GM23338 (cell line): ENCODE results near the gene KIAA1328. TPM values are rescaled to one million over a fixed set of nuclear protein-coding genes. Genes with fewer than 3 reads are reported as not detected.

ENCODE experiments used
- ATAC-seq: fragments of 200-7000 bp; cut with Tn5 transposase; 3 replicates; pipeline ENCODE4 v1.9.1; 2020
- DNase-seq: peaks from one replicate; pipeline ENCODE4 v3.0.0-alpha.2; 2015; ENCODE audit warnings: low spot score
- H2AFZ ChIP-seq: fragments of 200-600 bp; sonication (generic); 2 replicates; pipeline ENCODE4 v1.8.0; 2016; ENCODE audit warnings: antibody characterized with exemption, mild to moderate bottlenecking, moderate library complexity
- H3F3A ChIP-seq: fragments of 200-600 bp; sonication (generic); replicated peaks from 2 replicates; pipeline ENCODE4 v1.8.0; 2017; ENCODE audit warnings: antibody characterized with exemption, mixed run types, low read depth
- H3K27ac ChIP-seq: fragments of 200-600 bp; sonication (generic); 2 replicates; pipeline ENCODE4 v1.6.1; 2016; ENCODE audit warnings: low read depth
- H3K27me3 ChIP-seq: fragments of 200-600 bp; sonication (generic); 2 replicates; pipeline ENCODE4 v1.8.0; 2016; ENCODE audit warnings: mild to moderate bottlenecking, mixed run types, moderate library complexity; ENCODE audit not compliant: insufficient read depth
- H3K36me3 ChIP-seq: fragments of 200-600 bp; sonication (generic); 2 replicates; pipeline ENCODE4 v1.8.0; 2016; ENCODE audit warnings: mild to moderate bottlenecking; ENCODE audit not compliant: insufficient read depth
- H3K4me1 ChIP-seq: fragments of 200-600 bp; sonication (generic); 2 replicates; pipeline ENCODE4 v1.8.0; 2016; ENCODE audit warnings: mild to moderate bottlenecking, moderate library complexity; ENCODE audit not compliant: insufficient read depth
- H3K4me2 ChIP-seq: fragments of 200-600 bp; sonication (generic); 2 replicates; pipeline ENCODE4 v1.7.1; 2017; ENCODE audit warnings: mixed run types
- H3K4me3 ChIP-seq: fragments of 200-600 bp; sonication (generic); 2 replicates; pipeline ENCODE4 v1.6.1; 2016; ENCODE audit warnings: mixed run types
- H3K79me2 ChIP-seq: fragments of 200-600 bp; sonication (generic); replicated peaks from 2 replicates; pipeline ENCODE4 v1.8.0; 2017; ENCODE audit warnings: mild to moderate bottlenecking; ENCODE audit not compliant: insufficient read depth
- H3K9me2 ChIP-seq: fragments of 200-600 bp; sonication (generic); 2 replicates; pipeline ENCODE4 v1.8.0; 2017; ENCODE audit not compliant: insufficient read depth
- H4K20me1 ChIP-seq: fragments of 200-600 bp; sonication (generic); replicated peaks from 2 replicates; pipeline ENCODE4 v1.8.0; 2017; ENCODE audit warnings: mild to moderate bottlenecking; ENCODE audit not compliant: insufficient read depth
- H3K27ac Mint-ChIP-seq: 2 replicates; pipeline ENCODE4 v1.8.0; 2020; ENCODE audit warnings: inconsistent platforms, mild to moderate bottlenecking, moderate library complexity, mixed read lengths
- H3K27me3 Mint-ChIP-seq: 3 replicates; pipeline ENCODE4 v1.8.0; 2022; ENCODE audit warnings: low read depth, mild to moderate bottlenecking, moderate library complexity, mixed read lengths, inconsistent platforms; ENCODE audit not compliant: insufficient read depth, poor library complexity
- H3K36me3 Mint-ChIP-seq: 3 replicates; pipeline ENCODE4 v1.8.0; 2021; ENCODE audit warnings: low read depth, mild to moderate bottlenecking, inconsistent platforms, moderate library complexity, mixed read lengths
- H3K4me1 Mint-ChIP-seq: 3 replicates; pipeline ENCODE4 v1.8.0; 2020; ENCODE audit warnings: mild to moderate bottlenecking, inconsistent platforms, mixed read lengths
- H3K4me3 Mint-ChIP-seq: 3 replicates; pipeline ENCODE4 v1.8.0; 2021; ENCODE audit warnings: moderate library complexity, mild to moderate bottlenecking, inconsistent platforms, mixed read lengths
- H3K9me3 Mint-ChIP-seq: 3 replicates; pipeline ENCODE4 v1.8.0; 2020; ENCODE audit warnings: moderate library complexity, mild to moderate bottlenecking, inconsistent platforms, mixed read lengths
- CREB1 ChIP-seq: fragments of 250-450 bp; sonication (Bioruptor Pico); IDR thresholded peaks from 2 replicates; pipeline ENCODE4 v1.5.0; 2020; ENCODE audit warnings: low read depth, mild to moderate bottlenecking, moderate library complexity
- EZH2phosphoT487 ChIP-seq: fragments of 200-600 bp; sonication (generic); IDR thresholded peaks from one replicate; pipeline ENCODE4 v1.8.1; 2018; ENCODE audit warnings: antibody characterized with exemption; ENCODE audit not compliant: unreplicated experiment
- POLR2AphosphoS5 ChIP-seq: IDR thresholded peaks from 2 replicates; pipeline ENCODE4 v1.6.1; 2016; ENCODE audit warnings: antibody characterized with exemption, low read depth
- ZNF114 ChIP-seq: fragments of 250-450 bp; sonication (Bioruptor Pico); IDR thresholded peaks from 2 replicates; pipeline ENCODE4 v1.5.0; 2020; ENCODE audit warnings: mild to moderate bottlenecking, moderate library complexity
- polyA plus RNA-seq: library from polyadenylated mRNA; unstranded; fragments of >200 nt; fragmentation: Nextera tagmentation; extraction: Ambion mirVana; gene quantifications from 2 replicates; pipeline ENCODE4 v1.2.1, GENCODE V29; 2016
- total RNA-seq: library from RNA; depleted of rRNA; stranded (reverse); fragments of >200 nt; shearing (Covaris generic); gene quantifications from 2 replicates; pipeline ENCODE4 v1.2.3, GENCODE V29; 2014
- TF ChIP-seq, protein P1 (sequence below): IDR thresholded peaks from 2 replicates; pipeline ENCODE4 v1.6.1; 2016; ENCODE audit warnings: antibody characterized with exemption
- TF ChIP-seq, protein P2 (sequence below): IDR thresholded peaks from one replicate; pipeline ENCODE4 v1.6.1; 2018; ENCODE audit warnings: antibody characterized with exemption; ENCODE audit not compliant: unreplicated experiment
- TF ChIP-seq, protein P3 (sequence below): fragments of 250-450 bp; sonication (Bioruptor Pico); IDR thresholded peaks from 2 replicates; pipeline ENCODE4 v1.5.0; 2020; ENCODE audit warnings: mild to moderate bottlenecking, moderate library complexity

Gene KIAA1328
- total and polyA plus RNA-seq, 2 experiments from 2014 or later, result 5.2 to 8.4 TPM

DNA sequence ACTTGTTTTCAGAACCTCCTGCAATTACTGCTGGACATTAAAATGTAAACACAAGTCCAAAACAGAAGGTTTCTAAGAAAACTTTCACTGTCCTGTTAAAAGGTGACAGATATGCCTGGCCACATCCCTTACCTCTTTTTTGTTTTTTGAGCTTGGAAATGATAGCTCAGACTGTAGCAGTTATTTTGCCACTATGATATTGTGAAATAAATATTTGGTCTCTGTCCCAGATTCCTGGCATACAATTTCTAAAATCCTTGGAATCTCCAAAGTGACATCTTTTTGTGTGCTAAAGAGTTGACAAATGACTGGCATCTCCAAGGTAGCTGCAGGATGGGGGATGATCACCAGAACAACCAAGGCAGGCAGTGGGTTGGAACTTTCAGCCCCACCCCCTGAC lies 17.0 kb upstream of the KIAA1328 start:
- H3F3A ChIP-seq, result no peaks in the 10 kb centered on the region
- no peak overlapping the region for H2AFZ ChIP-seq
- H3K4me2 ChIP-seq, result no peak overlapping the region
- no peaks in the 10 kb centered on the region; the same call in 2 of the 3 replicates for H3K4me1 Mint-ChIP-seq
- no peak for TF ChIP-seq POLR2AphosphoS5
- no peak for TF ChIP-seq CREB1 (CRISPR knock-in tag)
- TF ChIP-seq, protein P1, sequence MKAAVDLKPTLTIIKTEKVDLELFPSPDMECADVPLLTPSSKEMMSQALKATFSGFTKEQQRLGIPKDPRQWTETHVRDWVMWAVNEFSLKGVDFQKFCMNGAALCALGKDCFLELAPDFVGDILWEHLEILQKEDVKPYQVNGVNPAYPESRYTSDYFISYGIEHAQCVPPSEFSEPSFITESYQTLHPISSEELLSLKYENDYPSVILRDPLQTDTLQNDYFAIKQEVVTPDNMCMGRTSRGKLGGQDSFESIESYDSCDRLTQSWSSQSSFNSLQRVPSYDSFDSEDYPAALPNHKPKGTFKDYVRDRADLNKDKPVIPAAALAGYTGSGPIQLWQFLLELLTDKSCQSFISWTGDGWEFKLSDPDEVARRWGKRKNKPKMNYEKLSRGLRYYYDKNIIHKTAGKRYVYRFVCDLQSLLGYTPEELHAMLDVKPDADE, result no peak
- TF ChIP-seq EZH2phosphoT487, result no peak
- TF ChIP-seq, protein P2, sequence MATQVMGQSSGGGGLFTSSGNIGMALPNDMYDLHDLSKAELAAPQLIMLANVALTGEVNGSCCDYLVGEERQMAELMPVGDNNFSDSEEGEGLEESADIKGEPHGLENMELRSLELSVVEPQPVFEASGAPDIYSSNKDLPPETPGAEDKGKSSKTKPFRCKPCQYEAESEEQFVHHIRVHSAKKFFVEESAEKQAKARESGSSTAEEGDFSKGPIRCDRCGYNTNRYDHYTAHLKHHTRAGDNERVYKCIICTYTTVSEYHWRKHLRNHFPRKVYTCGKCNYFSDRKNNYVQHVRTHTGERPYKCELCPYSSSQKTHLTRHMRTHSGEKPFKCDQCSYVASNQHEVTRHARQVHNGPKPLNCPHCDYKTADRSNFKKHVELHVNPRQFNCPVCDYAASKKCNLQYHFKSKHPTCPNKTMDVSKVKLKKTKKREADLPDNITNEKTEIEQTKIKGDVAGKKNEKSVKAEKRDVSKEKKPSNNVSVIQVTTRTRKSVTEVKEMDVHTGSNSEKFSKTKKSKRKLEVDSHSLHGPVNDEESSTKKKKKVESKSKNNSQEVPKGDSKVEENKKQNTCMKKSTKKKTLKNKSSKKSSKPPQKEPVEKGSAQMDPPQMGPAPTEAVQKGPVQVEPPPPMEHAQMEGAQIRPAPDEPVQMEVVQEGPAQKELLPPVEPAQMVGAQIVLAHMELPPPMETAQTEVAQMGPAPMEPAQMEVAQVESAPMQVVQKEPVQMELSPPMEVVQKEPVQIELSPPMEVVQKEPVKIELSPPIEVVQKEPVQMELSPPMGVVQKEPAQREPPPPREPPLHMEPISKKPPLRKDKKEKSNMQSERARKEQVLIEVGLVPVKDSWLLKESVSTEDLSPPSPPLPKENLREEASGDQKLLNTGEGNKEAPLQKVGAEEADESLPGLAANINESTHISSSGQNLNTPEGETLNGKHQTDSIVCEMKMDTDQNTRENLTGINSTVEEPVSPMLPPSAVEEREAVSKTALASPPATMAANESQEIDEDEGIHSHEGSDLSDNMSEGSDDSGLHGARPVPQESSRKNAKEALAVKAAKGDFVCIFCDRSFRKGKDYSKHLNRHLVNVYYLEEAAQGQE, result no peak
- TF ChIP-seq, protein P3, sequence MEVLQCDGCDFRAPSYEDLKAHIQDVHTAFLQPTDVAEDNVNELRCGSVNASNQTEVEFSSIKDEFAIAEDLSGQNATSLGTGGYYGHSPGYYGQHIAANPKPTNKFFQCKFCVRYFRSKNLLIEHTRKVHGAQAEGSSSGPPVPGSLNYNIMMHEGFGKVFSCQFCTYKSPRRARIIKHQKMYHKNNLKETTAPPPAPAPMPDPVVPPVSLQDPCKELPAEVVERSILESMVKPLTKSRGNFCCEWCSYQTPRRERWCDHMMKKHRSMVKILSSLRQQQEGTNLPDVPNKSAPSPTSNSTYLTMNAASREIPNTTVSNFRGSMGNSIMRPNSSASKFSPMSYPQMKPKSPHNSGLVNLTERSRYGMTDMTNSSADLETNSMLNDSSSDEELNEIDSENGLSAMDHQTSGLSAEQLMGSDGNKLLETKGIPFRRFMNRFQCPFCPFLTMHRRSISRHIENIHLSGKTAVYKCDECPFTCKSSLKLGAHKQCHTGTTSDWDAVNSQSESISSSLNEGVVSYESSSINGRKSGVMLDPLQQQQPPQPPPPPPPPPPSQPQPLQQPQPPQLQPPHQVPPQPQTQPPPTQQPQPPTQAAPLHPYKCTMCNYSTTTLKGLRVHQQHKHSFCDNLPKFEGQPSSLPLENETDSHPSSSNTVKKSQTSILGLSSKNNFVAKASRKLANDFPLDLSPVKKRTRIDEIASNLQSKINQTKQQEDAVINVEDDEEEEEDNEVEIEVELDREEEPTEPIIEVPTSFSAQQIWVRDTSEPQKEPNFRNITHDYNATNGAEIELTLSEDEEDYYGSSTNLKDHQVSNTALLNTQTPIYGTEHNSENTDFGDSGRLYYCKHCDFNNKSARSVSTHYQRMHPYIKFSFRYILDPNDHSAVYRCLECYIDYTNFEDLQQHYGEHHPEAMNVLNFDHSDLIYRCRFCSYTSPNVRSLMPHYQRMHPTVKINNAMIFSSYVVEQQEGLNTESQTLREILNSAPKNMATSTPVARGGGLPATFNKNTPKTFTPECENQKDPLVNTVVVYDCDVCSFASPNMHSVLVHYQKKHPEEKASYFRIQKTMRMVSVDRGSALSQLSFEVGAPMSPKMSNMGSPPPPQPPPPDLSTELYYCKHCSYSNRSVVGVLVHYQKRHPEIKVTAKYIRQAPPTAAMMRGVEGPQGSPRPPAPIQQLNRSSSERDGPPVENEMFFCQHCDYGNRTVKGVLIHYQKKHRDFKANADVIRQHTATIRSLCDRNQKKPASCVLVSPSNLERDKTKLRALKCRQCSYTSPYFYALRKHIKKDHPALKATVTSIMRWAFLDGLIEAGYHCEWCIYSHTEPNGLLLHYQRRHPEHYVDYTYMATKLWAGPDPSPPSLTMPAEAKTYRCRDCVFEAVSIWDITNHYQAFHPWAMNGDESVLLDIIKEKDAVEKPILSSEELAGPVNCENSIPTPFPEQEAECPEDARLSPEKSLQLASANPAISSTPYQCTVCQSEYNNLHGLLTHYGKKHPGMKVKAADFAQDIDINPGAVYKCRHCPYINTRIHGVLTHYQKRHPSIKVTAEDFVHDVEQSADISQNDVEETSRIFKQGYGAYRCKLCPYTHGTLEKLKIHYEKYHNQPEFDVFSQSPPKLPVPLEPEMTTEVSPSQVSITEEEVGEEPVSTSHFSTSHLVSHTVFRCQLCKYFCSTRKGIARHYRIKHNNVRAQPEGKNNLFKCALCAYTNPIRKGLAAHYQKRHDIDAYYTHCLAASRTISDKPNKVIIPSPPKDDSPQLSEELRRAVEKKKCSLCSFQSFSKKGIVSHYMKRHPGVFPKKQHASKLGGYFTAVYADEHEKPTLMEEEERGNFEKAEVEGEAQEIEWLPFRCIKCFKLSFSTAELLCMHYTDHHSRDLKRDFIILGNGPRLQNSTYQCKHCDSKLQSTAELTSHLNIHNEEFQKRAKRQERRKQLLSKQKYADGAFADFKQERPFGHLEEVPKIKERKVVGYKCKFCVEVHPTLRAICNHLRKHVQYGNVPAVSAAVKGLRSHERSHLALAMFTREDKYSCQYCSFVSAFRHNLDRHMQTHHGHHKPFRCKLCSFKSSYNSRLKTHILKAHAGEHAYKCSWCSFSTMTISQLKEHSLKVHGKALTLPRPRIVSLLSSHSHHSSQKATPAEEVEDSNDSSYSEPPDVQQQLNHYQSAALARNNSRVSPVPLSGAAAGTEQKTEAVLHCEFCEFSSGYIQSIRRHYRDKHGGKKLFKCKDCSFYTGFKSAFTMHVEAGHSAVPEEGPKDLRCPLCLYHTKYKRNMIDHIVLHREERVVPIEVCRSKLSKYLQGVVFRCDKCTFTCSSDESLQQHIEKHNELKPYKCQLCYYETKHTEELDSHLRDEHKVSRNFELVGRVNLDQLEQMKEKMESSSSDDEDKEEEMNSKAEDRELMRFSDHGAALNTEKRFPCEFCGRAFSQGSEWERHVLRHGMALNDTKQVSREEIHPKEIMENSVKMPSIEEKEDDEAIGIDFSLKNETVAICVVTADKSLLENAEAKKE, result no peak
- TF ChIP-seq ZNF114 (CRISPR knock-in tag), result no peak
- no peak overlapping the region for H3K27ac Mint-ChIP-seq
- peaks cover 1% of the 10 kb centered on the region for H3K27me3 Mint-ChIP-seq
- H3K27ac ChIP-seq, result no peak overlapping the region
- H3K4me3 Mint-ChIP-seq, result no peak overlapping the region
- H3K36me3 ChIP-seq, result peaks cover 12% of the 10 kb centered on the region; the same call in 1 of the 2 replicates
- H3K4me1 ChIP-seq, result no peaks in the 10 kb centered on the region
- peaks cover 36% of the 10 kb centered on the region for H3K36me3 Mint-ChIP-seq
- DNase-seq (no peak), ATAC-seq (no peak)
- no peaks in the 10 kb centered on the region for H3K79me2 ChIP-seq
- H3K9me3 Mint-ChIP-seq, result no peaks in the 10 kb centered on the region
- H4K20me1 ChIP-seq, result peaks cover 20% of the 10 kb centered on the region
- no peaks in the 10 kb centered on the region for H3K9me2 ChIP-seq
- no peaks in the 10 kb centered on the region for H3K27me3 ChIP-seq
- no peak overlapping the region for H3K4me3 ChIP-seq
